Neutrophil (primary cell): ENCODE data around the gene CMSS1.

Source experiments
- H3K27ac ChIP-seq: fragments of 200-600 bp; sonication (generic); 2 replicates; pipeline ENCODE4 v1.5.1; 2016; ENCODE audit warnings: mild to moderate bottlenecking, moderate library complexity
- H3K27me3 ChIP-seq: fragments of 200-600 bp; sonication (generic); 2 replicates; pipeline ENCODE4 v1.6.0; 2016; ENCODE audit warnings: mild to moderate bottlenecking
- H3K36me3 ChIP-seq: fragments of 200-600 bp; sonication (generic); 2 replicates; pipeline ENCODE4 v1.5.1; 2017
- H3K4me1 ChIP-seq, 2 experiments: fragments of 200-600 bp in 1 of 2; sonication (generic) in 1 of 2; 1 replicate in 1 of 2; 2 replicates in 1 of 2; pipeline versions ENCODE4 v1.5.1 to v1.6.1; 2013 to 2016; ENCODE audit warnings: low read depth in 1 of 2, low read length in 1 of 2, mild to moderate bottlenecking in 1 of 2, moderate library complexity in 1 of 2; ENCODE audit not compliant: control insufficient read depth in 1 of 2, insufficient read depth in 1 of 2
- H3K4me3 ChIP-seq, 2 experiments: fragments of 200-600 bp in 1 of 2; sonication (generic) in 1 of 2; 1 replicate in 1 of 2; 2 replicates in 1 of 2; pipeline ENCODE4 v1.5.1; 2013 to 2016; ENCODE audit warnings: low read depth in 1 of 2, low read length in 1 of 2, mild to moderate bottlenecking in 1 of 2, moderate library complexity in 1 of 2
- H3K9me3 ChIP-seq: fragments of 200-600 bp; sonication (generic); 2 replicates; pipeline ENCODE4 v1.5.1; 2016
- TF ChIP-seq, protein P1 (sequence below): fragments of 200-600 bp; sonication (generic); IDR thresholded peaks from 2 replicates; pipeline ENCODE4 v1.5.1; 2016; ENCODE audit warnings: antibody characterized with exemption

The CMSS1 gene

DNA sequence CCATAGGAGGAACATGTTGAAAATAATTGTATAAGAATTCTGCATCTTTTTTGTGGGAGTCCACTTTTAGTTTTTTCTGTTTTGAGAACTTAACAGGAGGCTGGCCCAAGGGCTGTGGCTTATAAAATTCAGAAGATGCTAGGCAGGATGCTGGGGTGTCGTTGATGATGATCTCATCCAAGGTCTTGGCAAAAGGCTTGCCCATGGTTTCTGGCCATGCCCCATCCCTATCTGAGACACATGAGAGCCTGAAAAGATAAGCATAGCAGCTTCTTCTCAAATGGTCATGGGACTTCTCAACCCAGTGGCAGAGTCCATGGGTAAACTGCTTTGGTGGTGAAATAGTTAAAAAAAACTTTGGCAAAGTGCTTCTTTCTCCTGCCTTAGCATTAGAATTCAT, 35.2 kb downstream of the CMSS1 start:
- Histone ChIP-seq H3K9me3 (no peaks in the 10 kb centered on the region), H3K27ac (no peak overlapping the region), H3K27me3 (no peaks in the 10 kb centered on the region), H3K4me3 (no peak overlapping the region), H3K4me1 (peaks cover 0 to 4% of the 10 kb centered on the region in 2 experiments), H3K36me3 (no peaks in the 10 kb centered on the region)
- TF ChIP-seq, protein P1, sequence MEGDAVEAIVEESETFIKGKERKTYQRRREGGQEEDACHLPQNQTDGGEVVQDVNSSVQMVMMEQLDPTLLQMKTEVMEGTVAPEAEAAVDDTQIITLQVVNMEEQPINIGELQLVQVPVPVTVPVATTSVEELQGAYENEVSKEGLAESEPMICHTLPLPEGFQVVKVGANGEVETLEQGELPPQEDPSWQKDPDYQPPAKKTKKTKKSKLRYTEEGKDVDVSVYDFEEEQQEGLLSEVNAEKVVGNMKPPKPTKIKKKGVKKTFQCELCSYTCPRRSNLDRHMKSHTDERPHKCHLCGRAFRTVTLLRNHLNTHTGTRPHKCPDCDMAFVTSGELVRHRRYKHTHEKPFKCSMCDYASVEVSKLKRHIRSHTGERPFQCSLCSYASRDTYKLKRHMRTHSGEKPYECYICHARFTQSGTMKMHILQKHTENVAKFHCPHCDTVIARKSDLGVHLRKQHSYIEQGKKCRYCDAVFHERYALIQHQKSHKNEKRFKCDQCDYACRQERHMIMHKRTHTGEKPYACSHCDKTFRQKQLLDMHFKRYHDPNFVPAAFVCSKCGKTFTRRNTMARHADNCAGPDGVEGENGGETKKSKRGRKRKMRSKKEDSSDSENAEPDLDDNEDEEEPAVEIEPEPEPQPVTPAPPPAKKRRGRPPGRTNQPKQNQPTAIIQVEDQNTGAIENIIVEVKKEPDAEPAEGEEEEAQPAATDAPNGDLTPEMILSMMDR = no peak

DNA sequence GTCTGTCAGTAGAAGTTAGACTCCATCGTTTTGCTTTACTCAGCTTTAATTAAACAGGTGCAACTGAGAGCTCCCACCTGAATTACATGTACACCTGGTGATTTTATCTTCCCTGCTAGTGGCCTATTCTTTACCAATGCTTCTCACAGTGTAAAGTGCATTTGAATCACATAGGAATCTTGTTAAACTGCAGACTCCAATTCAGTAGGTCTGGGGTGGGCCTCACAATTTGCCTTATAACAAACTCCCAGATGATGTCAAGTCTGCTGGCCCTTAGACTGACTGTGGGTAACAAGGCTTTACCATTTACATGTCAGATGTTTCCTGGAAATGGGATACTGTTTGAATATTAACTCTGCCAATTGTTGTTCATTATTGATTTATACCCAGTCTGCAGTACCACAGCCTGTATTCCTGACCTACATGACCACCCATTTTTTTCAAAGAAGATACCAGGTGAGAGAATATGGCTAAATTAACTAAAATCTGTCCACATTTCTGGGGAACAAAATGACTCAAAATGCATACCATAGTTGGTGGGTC, 37.2 kb downstream of the CMSS1 start:
- H3K27me3 ChIP-seq = no peaks in the 10 kb centered on the region
- TF ChIP-seq, protein P1 = no peak
- H3K36me3 ChIP-seq = no peaks in the 10 kb centered on the region
- no peaks in the 10 kb centered on the region for H3K9me3 ChIP-seq
- no peak overlapping the region for H3K27ac ChIP-seq
- peaks cover 0 to 4% of the 10 kb centered on the region in 2 experiments for H3K4me1 ChIP-seq
- no peak overlapping the region for H3K4me3 ChIP-seq

DNA sequence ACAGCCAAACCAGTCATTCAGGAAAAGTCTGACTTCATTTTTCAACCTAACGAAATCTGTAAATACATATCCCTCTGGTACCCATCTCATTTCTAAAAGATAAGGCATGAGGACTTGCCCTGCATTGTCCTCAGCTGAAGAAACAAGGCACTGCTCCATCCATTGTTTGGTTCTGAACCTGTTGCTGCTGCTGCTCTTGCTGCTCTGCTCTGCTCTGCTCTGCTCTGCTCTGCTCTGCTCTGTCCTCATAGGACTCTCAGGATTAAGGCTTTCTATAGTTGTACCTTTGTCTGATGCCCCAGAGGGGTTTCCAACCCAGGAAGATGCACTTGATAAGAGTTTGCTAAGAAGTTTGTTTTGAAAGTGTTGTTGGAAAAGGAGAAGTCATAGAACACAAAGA, 38.2 kb downstream of the CMSS1 start:
- Histone ChIP-seq H3K4me3 (no peak overlapping the region), H3K27ac (no peak overlapping the region), H3K27me3 (no peaks in the 10 kb centered on the region), H3K9me3 (no peaks in the 10 kb centered on the region), H3K4me1 (no peaks in the 10 kb centered on the region), H3K36me3 (no peaks in the 10 kb centered on the region)
- TF ChIP-seq, protein P1 = no peak

DNA sequence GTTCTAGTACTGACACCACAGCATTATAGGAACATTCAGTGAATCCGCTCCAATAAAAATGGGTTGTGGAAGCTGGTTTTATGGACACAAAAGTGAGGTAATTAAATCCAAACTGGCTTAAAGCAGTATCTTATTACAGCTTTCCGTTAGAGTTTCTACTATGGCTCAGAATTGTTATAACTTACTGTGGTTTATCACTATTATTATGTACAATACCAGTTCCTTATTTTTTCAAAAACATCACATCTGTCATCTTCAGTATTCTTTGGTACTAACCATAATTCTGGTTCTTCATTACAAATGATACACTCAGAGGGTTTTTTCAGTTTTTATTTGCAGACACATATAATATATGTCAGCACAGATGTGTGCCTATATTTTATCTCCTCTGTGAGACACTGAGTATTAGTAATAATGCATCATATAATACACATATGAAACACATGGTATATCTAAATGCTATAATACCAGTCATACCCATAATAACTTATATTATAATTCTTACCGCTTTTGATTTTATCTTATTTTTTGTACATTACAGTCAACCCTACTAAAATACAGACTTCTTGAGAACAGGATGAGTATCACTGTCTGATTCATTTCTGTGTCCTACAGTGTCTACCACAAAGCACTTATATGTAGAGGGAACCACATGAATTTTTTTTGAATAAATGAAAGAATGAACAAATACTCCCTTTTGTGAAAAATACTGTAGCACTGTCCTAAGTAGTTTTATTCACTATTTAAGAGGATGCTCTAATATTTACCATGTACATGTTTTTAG, 39.0 kb downstream of the CMSS1 start:
- Histone ChIP-seq H3K4me1 (no peaks in the 10 kb centered on the region), H3K27ac (no peak overlapping the region), H3K27me3 (no peaks in the 10 kb centered on the region), H3K36me3 (no peaks in the 10 kb centered on the region), H3K4me3 (no peak overlapping the region), H3K9me3 (no peaks in the 10 kb centered on the region)
- TF ChIP-seq, protein P1 = no peak

DNA sequence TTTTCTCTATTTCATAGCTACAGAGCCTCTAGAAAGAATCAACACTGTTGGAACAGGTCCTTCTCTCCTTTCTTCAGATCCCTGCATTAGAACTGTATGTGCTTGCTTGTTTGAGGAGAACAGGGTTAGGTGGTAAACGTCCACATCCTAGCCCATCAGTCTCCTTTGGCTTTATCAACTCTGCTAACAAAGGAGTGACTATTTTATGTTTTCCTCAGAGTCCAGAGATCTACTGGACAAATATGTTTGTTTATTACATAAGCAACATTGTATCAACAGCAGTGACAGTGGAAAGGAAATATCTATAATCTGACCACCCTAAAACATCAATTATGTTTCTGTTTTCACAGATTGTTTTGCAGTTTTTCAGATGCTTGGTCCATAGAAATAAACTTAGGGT, 39.6 kb downstream of the CMSS1 start:
- H3K27me3 ChIP-seq = no peaks in the 10 kb centered on the region
- TF ChIP-seq, protein P1 = no peak
- no peak overlapping the region for H3K27ac ChIP-seq

More for the DNA sequence above, 39.6 kb downstream of the CMSS1 start:
- Histone ChIP-seq H3K4me1 (no peaks in the 10 kb centered on the region), H3K9me3 (no peaks in the 10 kb centered on the region), H3K4me3 (no peak overlapping the region), H3K36me3 (no peaks in the 10 kb centered on the region)
